B cell (primary cell): ENCODE data around the gene SP9. TPM values are rescaled to one million over a fixed set of nuclear protein-coding genes. Genes with fewer than 3 reads are reported as not detected.

Experiments
- ATAC-seq: fragments of 200-7000 bp; cut with Tn5 transposase; one replicate; pipeline ENCODE4 v1.10.0; 2021; ENCODE audit warnings: low read depth, mild to moderate bottlenecking, moderate number of reproducible peaks, moderate library complexity
- CTCF ChIA-PET: fragments of 350-600 bp; sonication (Branson Sonifier 250); formaldehyde crosslinking; loops from one replicate; lab custom pipeline; 2021; ENCODE audit warnings: antibody characterized with exemption, inconsistent platforms; lab: Charles Lee
- POLR2A ChIA-PET: fragments of 350-600 bp; sonication (Branson Sonifier 250); formaldehyde crosslinking; loops from one replicate; lab custom pipeline; 2021; ENCODE audit warnings: antibody characterized with exemption; lab: Charles Lee
- DNase-seq: peaks from one replicate; pipeline ENCODE4 v3.0.0; 2013
- H2AFZ ChIP-seq: 2 replicates; pipeline ENCODE4 v1.6.1; 2012; ENCODE audit warnings: mild to moderate bottlenecking, low read depth, low read length; ENCODE audit not compliant: insufficient read depth, poor library complexity, severe bottlenecking
- H3K27ac ChIP-seq, 2 donors: 1 replicate in 1 of 2; 2 replicates in 1 of 2; pipeline ENCODE4 v1.5.1; 2012 to 2013; ENCODE audit warnings: low read length in 2 of 2, mild to moderate bottlenecking in 2 of 2, moderate library complexity in 1 of 2
- H3K27me3 ChIP-seq, 4 experiments: fragments of 200-600 bp in 1 of 4; sonication (generic) in 1 of 4; replicated peaks in 1 of 4; 1 replicate in 2 of 4; 2 replicates in 2 of 4; pipeline versions ENCODE4 v1.6.1 to v1.7.0; 2013 to 2016; ENCODE audit warnings: low read length in 3 of 4, mild to moderate bottlenecking in 2 of 4, mixed read lengths in 1 of 4, moderate library complexity in 1 of 4; ENCODE audit not compliant: insufficient read depth in 4 of 4, control insufficient read depth in 3 of 4; ENCODE audit errors: control extremely low read depth in 1 of 4
- H3K36me3 ChIP-seq, 2 experiments: replicated peaks in 1 of 2; 1 replicate in 1 of 2; 2 replicates in 1 of 2; pipeline versions ENCODE4 v1.6.1 to v1.7.1; 2013; ENCODE audit warnings: low read length in 1 of 2; ENCODE audit not compliant: insufficient read depth in 2 of 2, control insufficient read depth in 1 of 2; ENCODE audit errors: control extremely low read depth in 1 of 2, extremely low read depth in 1 of 2
- H3K4me1 ChIP-seq, 2 donors: fragments of 200-600 bp in 1 of 2; sonication (generic) in 1 of 2; 1 replicate in 1 of 2; 2 replicates in 1 of 2; pipeline versions ENCODE4 v1.5.1 to v1.6.1; 2013 to 2017; ENCODE audit warnings: low read length in 2 of 2; ENCODE audit not compliant: control insufficient read depth in 2 of 2, insufficient read depth in 2 of 2
- H3K4me2 ChIP-seq: replicated peaks from 2 replicates; pipeline ENCODE3; 2012; ENCODE audit warnings: mild to moderate bottlenecking, low read depth, low read length; ENCODE audit not compliant: poor library complexity, severe bottlenecking
- H3K4me3 ChIP-seq, 5 experiments: fragments of 200-600 bp in 1 of 5; sonication (generic) in 1 of 5; 1 replicate in 3 of 5; 2 replicates in 2 of 5; pipeline versions ENCODE4 v1.5.1 to v1.7.0; 2011 to 2016; ENCODE audit warnings: low read length in 4 of 5, mild to moderate bottlenecking in 4 of 5, low read depth in 2 of 5, control low read depth in 1 of 5, moderate library complexity in 1 of 5; ENCODE audit not compliant: insufficient read depth in 1 of 5; ENCODE audit errors: control extremely low read depth in 1 of 5, extremely low read depth in 1 of 5
- H3K79me2 ChIP-seq: fragments of 200-600 bp; sonication (generic); one replicate; pipeline ENCODE4 v1.6.0; 2016; ENCODE audit warnings: low read length; ENCODE audit not compliant: control insufficient read depth, insufficient read depth
- H3K9ac ChIP-seq: fragments of 200-600 bp; sonication (generic); 2 replicates; pipeline ENCODE4 v1.6.1; 2017; ENCODE audit warnings: mild to moderate bottlenecking, low read length, moderate library complexity
- H3K9me3 ChIP-seq, 3 donors: one replicate each; pipeline versions ENCODE4 v1.6.1 to v1.7.1; 2013; ENCODE audit warnings: low read length in 2 of 3; ENCODE audit not compliant: control insufficient read depth in 2 of 3, insufficient read depth in 1 of 3; ENCODE audit errors: control extremely low read depth in 1 of 3
- H4K20me1 ChIP-seq: 2 replicates; pipeline ENCODE4 v1.6.0; 2012; ENCODE audit warnings: mild to moderate bottlenecking, low read length; ENCODE audit not compliant: insufficient read depth, control insufficient read depth, poor library complexity, severe bottlenecking
- H3K27ac Mint-ChIP-seq: one replicate; pipeline ENCODE4 v1.8.0; 2021; ENCODE audit warnings: mixed read lengths
- H3K27me3 Mint-ChIP-seq: one replicate; pipeline ENCODE4 v1.8.0; 2021; ENCODE audit warnings: mixed read lengths
- H3K4me1 Mint-ChIP-seq: one replicate; pipeline ENCODE4 v1.8.0; 2021; ENCODE audit warnings: mixed read lengths
- H3K4me3 Mint-ChIP-seq: one replicate; pipeline ENCODE4 v1.8.0; 2021; ENCODE audit warnings: mixed read lengths
- H3K9me3 Mint-ChIP-seq: one replicate; pipeline ENCODE4 v1.8.0; 2022; ENCODE audit warnings: mixed read lengths; ENCODE audit not compliant: insufficient read depth
- EZH2 ChIP-seq: IDR thresholded peaks from 2 replicates; pipeline ENCODE4 v1.6.1; 2012; ENCODE audit warnings: borderline replicate concordance, low read depth, mild to moderate bottlenecking, moderate library complexity, low read length; ENCODE audit not compliant: insufficient read depth, poor library complexity, severe bottlenecking
- WGBS: methylation state at CpG from one replicate; pipeline ENCODE4 v1.1.5; 2013; ENCODE audit warnings: missing lambda C conversion rate; ENCODE audit not compliant: insufficient coverage; 5-methylcytosine and 5-hydroxymethylcytosine counted together
- intact Hi-C: fragments of 100-400 bp; cut with micrococcal nuclease; formaldehyde crosslinking; loops from one replicate; pipeline ENCODE4 v1.10.0; 2022
- polyA plus RNA-seq: library from polyadenylated mRNA; depleted of rRNA; stranded (reverse); fragments of >200 nt; gene quantifications from 2 replicates; pipeline ENCODE4 v1.2.3, GENCODE V29; 2012
- total RNA-seq, 2 donors: library from RNA; stranded (reverse); fragments of 120-200 nt in 1 of 2; gene quantifications; 1 replicate in 1 of 2; 2 replicates in 1 of 2; pipeline versions ENCODE4 v1.2.3 to v1.2.4, GENCODE V29; 2013 to 2022
- TF ChIP-seq, protein P1 (sequence below): fragments of 200-600 bp; IDR thresholded peaks from one replicate; pipeline ENCODE4 v1.8.0; 2022; ENCODE audit warnings: antibody characterized with exemption, mild to moderate bottlenecking

Gene SP9
- total and polyA plus RNA-seq, 2 donors (not counting 1 experiment from before 2014, with no cell fraction given), result not detected

DNA sequence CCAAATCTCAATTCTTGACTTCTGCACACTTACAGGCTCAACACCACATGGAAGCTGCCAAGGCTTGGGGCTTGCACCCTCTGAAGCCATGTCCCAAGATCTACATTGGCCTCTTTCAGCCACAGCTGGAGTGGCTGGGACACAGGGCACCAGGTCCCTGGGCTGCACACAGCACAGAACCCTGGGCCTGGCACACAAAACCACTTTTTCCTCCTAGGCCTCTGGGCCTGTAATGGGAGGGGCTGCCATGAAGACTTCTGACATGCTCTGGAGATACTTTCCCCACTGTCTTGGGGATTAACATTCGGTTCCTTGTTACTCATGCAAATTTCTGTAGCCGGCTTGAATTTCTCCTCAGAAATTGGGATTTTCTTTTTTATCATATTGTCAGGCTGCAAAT is 29.9 kb downstream of the SP9 start:
- CTCF ChIA-PET, result no interaction called here

DNA sequence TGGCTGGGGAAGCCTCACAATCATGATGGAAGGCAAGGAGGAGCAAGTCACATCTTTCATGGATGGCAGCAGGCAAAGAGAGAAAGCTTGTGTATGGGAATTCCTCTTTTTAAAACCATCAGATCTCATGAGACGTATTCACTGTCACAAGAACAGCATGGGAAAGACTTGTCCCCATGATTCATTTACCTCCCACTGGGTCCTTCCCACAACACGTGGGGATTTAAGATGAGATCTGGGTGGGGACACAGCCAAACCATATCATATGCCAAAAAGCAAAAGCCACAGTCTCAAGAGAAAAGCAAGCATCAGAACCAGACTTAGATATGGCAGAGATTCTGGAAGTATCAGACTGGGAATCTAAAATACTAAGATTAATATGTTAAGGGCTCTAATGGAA is 30.8 kb downstream of the SP9 start:
- Mint-ChIP-seq H3K27me3 (no peaks in the 10 kb centered on the region), H3K9me3 (peaks cover 9% of the 10 kb centered on the region), H3K27ac (no peak overlapping the region), H3K4me1 (no peaks in the 10 kb centered on the region), H3K4me3 (no peak overlapping the region)
- no peak overlapping the region for H3K4me2 ChIP-seq
- H3K27me3 ChIP-seq, result no peaks in the 10 kb centered on the region
- ATAC-seq, result no peak
- ChIA-PET POLR2A (no interaction called here), CTCF (interaction anchor here (0.7 to 1.5 kb wide), 2 partner anchors 962 to 1489 kb away, joined by 3 to 4 read pairs; no protein-coding TSS in a partner anchor)
- H3K4me1 ChIP-seq, result no peaks in the 10 kb centered on the region
- H3K79me2 ChIP-seq, result peaks cover 5% of the 10 kb centered on the region
- H3K4me3 ChIP-seq, result no peak overlapping the region
- no peak for DNase-seq
- WGBS, result no CpG with 5 or more reads among the region's 2 CpGs
- peaks cover 19 to 60% of the 10 kb centered on the region in 2 experiments for H3K36me3 ChIP-seq
- H3K9me3 ChIP-seq, result peaks cover 2 to 17% (median 16%) of the 10 kb centered on the region in 3 donors
- H2AFZ ChIP-seq, result no peak overlapping the region
- no peak overlapping the region for H3K27ac ChIP-seq
- TF ChIP-seq EZH2, result no peak
- TF ChIP-seq, protein P1, sequence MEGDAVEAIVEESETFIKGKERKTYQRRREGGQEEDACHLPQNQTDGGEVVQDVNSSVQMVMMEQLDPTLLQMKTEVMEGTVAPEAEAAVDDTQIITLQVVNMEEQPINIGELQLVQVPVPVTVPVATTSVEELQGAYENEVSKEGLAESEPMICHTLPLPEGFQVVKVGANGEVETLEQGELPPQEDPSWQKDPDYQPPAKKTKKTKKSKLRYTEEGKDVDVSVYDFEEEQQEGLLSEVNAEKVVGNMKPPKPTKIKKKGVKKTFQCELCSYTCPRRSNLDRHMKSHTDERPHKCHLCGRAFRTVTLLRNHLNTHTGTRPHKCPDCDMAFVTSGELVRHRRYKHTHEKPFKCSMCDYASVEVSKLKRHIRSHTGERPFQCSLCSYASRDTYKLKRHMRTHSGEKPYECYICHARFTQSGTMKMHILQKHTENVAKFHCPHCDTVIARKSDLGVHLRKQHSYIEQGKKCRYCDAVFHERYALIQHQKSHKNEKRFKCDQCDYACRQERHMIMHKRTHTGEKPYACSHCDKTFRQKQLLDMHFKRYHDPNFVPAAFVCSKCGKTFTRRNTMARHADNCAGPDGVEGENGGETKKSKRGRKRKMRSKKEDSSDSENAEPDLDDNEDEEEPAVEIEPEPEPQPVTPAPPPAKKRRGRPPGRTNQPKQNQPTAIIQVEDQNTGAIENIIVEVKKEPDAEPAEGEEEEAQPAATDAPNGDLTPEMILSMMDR, result no peak
- H3K9ac ChIP-seq, result no peak overlapping the region
- peaks cover 13% of the 10 kb centered on the region for H4K20me1 ChIP-seq
- intact Hi-C loops, result no loop called here

More for the DNA sequence above, 29.9 kb downstream of the SP9 start:
- WGBS, result no CpG with 5 or more reads among the region's 2 CpGs
- DNase-seq (no peak), ATAC-seq (no peak)
- Histone ChIP-seq H3K4me1 (no peaks in the 10 kb centered on the region), H3K4me2 (no peak overlapping the region), H3K27me3 (no peaks in the 10 kb centered on the region), H3K27ac (no peak overlapping the region), H3K9me3 (peaks cover 2 to 17% (median 16%) of the 10 kb centered on the region in 3 donors), H3K9ac (no peak overlapping the region), H2AFZ (no peak overlapping the region), H4K20me1 (peaks cover 13% of the 10 kb centered on the region), H3K4me3 (no peak overlapping the region), H3K36me3 (peaks cover 20 to 56% of the 10 kb centered on the region in 2 experiments), H3K79me2 (peaks cover 5% of the 10 kb centered on the region)
- H3K27me3 Mint-ChIP-seq, result no peaks in the 10 kb centered on the region
- intact Hi-C loops, result no loop called here
- POLR2A ChIA-PET, result no interaction called here
- H3K27ac Mint-ChIP-seq, result no peak overlapping the region
- no peaks in the 10 kb centered on the region for H3K4me1 Mint-ChIP-seq
- H3K9me3 Mint-ChIP-seq, result peaks cover 9% of the 10 kb centered on the region
- H3K4me3 Mint-ChIP-seq, result no peak overlapping the region
- TF ChIP-seq, protein P1, result no peak
- no peak for TF ChIP-seq EZH2
